Measurements from ENCODE around the gene ATP13A2. TPM values are rescaled to one million over a fixed set of nuclear protein-coding genes. Genes with fewer than 3 reads are reported as not detected.

ATP13A2 gene
- total RNA-seq, 1 donor from 2014 or later = 30.3 TPM

DNA sequence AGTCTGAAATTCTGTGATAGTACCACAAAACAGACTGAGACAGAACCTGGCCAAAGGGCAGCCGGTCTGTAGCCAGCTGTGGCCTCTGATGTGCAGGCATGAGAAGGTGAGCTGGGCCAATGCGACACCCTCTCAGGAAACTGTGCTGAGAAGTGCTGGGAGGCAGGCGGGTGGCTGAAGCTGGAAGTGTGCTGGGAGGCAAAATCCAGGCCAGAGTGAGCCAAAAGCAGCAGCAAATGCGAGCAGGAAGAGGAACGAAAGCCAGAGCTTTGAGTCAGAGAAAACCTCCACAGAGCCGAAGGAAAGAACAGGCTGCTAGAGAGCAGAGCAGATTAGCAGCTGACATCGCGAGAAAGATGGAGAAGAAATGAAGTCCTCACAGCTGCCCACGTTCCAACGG is 10.2 kb upstream of the ATP13A2 start:
- FAIRE-seq (no peak), DNase-seq (ENCODE audit: low read depth) (no peak)
- Histone ChIP-seq H3K4me3 (ENCODE audit: low read depth, low read length) (no peak overlapping the region), H3K27me3 (ENCODE audit: control insufficient read depth, insufficient read depth, low read length) (no peaks in the 10 kb centered on the region), H3K36me3 (ENCODE audit: control insufficient read depth, insufficient read depth, low read length) (peaks cover 27% of the 10 kb centered on the region)
- TF ChIP-seq, protein P1, sequence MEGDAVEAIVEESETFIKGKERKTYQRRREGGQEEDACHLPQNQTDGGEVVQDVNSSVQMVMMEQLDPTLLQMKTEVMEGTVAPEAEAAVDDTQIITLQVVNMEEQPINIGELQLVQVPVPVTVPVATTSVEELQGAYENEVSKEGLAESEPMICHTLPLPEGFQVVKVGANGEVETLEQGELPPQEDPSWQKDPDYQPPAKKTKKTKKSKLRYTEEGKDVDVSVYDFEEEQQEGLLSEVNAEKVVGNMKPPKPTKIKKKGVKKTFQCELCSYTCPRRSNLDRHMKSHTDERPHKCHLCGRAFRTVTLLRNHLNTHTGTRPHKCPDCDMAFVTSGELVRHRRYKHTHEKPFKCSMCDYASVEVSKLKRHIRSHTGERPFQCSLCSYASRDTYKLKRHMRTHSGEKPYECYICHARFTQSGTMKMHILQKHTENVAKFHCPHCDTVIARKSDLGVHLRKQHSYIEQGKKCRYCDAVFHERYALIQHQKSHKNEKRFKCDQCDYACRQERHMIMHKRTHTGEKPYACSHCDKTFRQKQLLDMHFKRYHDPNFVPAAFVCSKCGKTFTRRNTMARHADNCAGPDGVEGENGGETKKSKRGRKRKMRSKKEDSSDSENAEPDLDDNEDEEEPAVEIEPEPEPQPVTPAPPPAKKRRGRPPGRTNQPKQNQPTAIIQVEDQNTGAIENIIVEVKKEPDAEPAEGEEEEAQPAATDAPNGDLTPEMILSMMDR (IDR thresholded peaks at IDR 0.05; ENCODE audit: insufficient read depth, low read length, severe bottlenecking) = no peak

DNA sequence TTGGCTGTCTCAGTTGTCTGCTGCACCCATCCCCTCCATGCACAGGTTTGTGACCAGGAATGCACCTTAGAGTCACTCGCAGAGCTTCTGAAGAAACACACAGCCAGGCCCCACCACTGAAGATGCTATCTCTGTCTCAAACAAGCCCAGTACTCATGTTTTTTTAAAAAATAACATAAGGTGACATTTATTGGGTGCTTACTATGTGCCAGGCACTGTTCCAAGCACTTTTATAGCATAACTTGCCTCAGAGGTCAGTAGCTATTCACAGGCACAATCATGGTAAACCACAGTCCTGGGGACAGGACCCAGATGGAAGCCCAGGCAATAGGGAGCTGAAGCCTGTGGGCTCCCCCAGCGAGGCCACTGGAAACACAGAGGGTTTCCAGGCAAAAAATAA is 8.8 kb upstream of the ATP13A2 start:
- Histone ChIP-seq H3K36me3 (ENCODE audit: control insufficient read depth, insufficient read depth, low read length) (peaks cover 24% of the 10 kb centered on the region), H3K4me3 (ENCODE audit: low read depth, low read length) (no peak overlapping the region), H3K27me3 (ENCODE audit: control insufficient read depth, insufficient read depth, low read length) (no peaks in the 10 kb centered on the region)
- FAIRE-seq (no peak), DNase-seq (ENCODE audit: low read depth) (no peak)
- TF ChIP-seq, protein P1 (IDR thresholded peaks at IDR 0.05; ENCODE audit: insufficient read depth, low read length, severe bottlenecking) = no peak

DNA sequence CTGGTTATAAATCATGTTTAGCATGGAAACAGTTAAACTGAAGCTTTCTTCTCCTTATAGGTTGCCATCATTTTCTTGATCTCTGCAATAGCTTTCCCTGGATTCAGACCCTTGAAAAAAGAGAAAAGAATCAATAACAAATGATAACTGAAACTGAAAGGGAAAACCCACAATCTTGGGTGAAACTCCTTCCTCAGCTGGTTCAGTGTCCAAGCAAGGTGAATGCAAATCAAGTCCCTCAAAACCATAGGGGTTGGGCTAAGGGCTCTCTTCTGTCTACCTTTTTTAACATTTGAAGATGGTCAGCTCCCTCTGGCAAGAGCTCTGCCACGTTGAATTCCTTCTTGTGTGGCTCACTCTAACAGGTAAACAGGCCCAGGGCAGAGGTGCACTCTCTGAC is 7.1 kb upstream of the ATP13A2 start:
- DNase-seq (ENCODE audit: low read depth) = no peak
- no peak for FAIRE-seq
- TF ChIP-seq, protein P1 (IDR thresholded peaks at IDR 0.05; ENCODE audit: insufficient read depth, low read length, severe bottlenecking) = no peak
- H3K36me3 ChIP-seq (ENCODE audit: control insufficient read depth, insufficient read depth, low read length) = peaks cover 19% of the 10 kb centered on the region
- no peak overlapping the region for H3K4me3 ChIP-seq (ENCODE audit: low read depth, low read length)
- no peaks in the 10 kb centered on the region for H3K27me3 ChIP-seq (ENCODE audit: control insufficient read depth, insufficient read depth, low read length)

DNA sequence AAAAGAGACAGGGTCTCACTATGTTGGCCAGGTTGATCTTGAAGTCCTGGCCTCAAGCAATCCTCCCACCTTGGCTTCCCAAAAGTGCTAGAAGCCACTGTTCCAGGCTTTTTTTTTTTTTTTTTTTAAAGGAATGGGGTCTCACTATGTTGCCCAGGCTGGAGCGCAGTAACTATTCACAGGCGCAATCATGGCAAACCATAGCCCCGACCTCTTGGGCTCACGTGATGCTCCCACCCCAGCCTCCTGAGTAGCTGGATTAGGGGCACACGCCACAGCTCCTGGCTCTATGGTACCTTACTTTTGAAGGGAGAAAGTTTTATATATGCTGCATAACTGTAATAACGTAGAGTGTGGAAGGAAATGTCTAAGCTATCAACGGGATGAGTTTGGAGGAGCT is 5.7 kb upstream of the ATP13A2 start:
- Histone ChIP-seq H3K36me3 (ENCODE audit: control insufficient read depth, insufficient read depth, low read length) (peaks cover 14% of the 10 kb centered on the region), H3K4me3 (ENCODE audit: low read depth, low read length) (no peak overlapping the region), H3K27me3 (ENCODE audit: control insufficient read depth, insufficient read depth, low read length) (no peaks in the 10 kb centered on the region)
- TF ChIP-seq, protein P1 (IDR thresholded peaks at IDR 0.05; ENCODE audit: insufficient read depth, low read length, severe bottlenecking) = no peak
- FAIRE-seq (no peak), DNase-seq (ENCODE audit: low read depth) (no peak)

DNA sequence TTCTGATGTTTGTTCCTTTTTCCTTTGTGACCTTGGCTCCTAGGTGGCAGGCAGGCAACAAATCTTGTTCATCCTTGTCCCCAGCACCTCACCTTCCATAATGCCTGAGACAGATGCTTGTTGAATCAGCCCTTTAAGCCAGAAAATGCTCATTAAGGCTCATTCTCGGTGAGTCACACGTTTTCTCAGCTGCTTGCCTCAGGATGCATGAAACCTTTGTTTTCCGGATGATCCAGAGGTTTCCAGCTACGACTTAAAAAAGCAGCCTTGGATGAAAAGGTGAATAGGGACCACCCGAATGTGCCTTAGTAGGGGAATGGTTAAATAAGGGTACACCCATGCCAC is 4.6 kb upstream of the ATP13A2 start:
- Histone ChIP-seq H3K4me3 (ENCODE audit: low read depth, low read length) (no peak overlapping the region), H3K27me3 (ENCODE audit: control insufficient read depth, insufficient read depth, low read length) (no peaks in the 10 kb centered on the region), H3K36me3 (ENCODE audit: control insufficient read depth, insufficient read depth, low read length) (peaks cover 10% of the 10 kb centered on the region)
- FAIRE-seq = peak; percentile 81
- TF ChIP-seq, protein P1 (IDR thresholded peaks at IDR 0.05; ENCODE audit: insufficient read depth, low read length, severe bottlenecking) = no peak
- DNase-seq (ENCODE audit: low read depth) = peak; percentile 74

Data from bronchial epithelial cell (primary cell).